Sigmoid colon (tissue), 4 donors: ENCODE data around the gene KIF5A.
"Not testable (repeated sequence)": the region's sequence is repeated elsewhere in the genome, so short reads cannot be mapped to it uniquely, and the experiment has no call there.

ENCODE experiments used
- EP300 ChIP-seq, 4 donors: sonication (generic); formaldehyde crosslinking; IDR thresholded peaks; one replicate each; pipeline ENCODE4 v1.6.1; 2017; ENCODE audit warnings: antibody characterized with exemption in 4 of 4
- POLR2A ChIP-seq, 2 donors: fragments of 450-650 bp; IDR thresholded peaks; one replicate each; pipeline ENCODE4 v1.6.1; 2016; ENCODE audit warnings: antibody characterized with exemption in 2 of 2, mild to moderate bottlenecking in 2 of 2, moderate library complexity in 2 of 2
- POLR2AphosphoS5 ChIP-seq, 4 donors: sonication (generic); formaldehyde crosslinking; IDR thresholded peaks; one replicate each; pipeline ENCODE4 v1.6.1; 2017; ENCODE audit warnings: antibody characterized with exemption in 4 of 4
- TF ChIP-seq, protein P1 (sequence below), 4 experiments: fragments of 450-650 bp in 3 of 4; fragments of 200-600 bp in 1 of 4; IDR thresholded peaks; one replicate each; pipeline ENCODE4 v1.5.1; 2016 to 2019; ENCODE audit warnings: antibody characterized with exemption in 4 of 4, mild to moderate bottlenecking in 3 of 4, moderate library complexity in 2 of 4

DNA sequence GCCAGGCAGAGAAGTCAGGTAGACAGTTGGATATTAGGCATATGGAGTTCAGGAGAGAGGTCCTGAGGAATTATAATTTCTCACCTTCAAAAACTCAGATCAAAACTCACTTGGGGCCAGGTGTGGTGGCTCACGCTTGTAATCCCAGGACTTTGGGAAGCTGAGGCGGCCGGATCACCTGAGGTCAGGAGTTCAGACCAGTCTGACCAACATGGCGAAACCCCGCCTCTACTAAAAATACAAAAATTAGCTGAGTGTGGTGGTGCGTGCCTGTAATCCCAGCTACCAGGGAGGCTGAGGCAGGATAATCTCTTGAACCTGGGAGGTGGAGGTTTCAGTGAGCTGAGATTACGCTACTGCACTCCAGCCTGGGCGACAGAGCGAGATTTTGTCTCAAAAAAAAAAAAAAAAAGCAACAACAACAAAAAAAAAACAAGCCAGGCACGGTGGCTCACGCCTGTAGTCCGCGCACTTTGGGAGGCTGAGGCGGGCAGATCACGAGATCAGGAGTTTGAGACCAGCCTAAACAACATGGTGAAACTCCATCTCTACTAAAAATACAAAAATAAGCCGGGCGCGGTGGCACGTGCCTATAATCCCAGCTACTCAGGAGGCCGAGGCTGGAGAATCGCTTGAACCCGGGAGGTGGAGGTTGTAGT is 47.4 kb upstream of the KIF5A start:
- not testable (repeated sequence) for TF ChIP-seq EP300, POLR2A, POLR2AphosphoS5 (IDR thresholded peaks at IDR 0.05)
- TF ChIP-seq, protein P1, sequence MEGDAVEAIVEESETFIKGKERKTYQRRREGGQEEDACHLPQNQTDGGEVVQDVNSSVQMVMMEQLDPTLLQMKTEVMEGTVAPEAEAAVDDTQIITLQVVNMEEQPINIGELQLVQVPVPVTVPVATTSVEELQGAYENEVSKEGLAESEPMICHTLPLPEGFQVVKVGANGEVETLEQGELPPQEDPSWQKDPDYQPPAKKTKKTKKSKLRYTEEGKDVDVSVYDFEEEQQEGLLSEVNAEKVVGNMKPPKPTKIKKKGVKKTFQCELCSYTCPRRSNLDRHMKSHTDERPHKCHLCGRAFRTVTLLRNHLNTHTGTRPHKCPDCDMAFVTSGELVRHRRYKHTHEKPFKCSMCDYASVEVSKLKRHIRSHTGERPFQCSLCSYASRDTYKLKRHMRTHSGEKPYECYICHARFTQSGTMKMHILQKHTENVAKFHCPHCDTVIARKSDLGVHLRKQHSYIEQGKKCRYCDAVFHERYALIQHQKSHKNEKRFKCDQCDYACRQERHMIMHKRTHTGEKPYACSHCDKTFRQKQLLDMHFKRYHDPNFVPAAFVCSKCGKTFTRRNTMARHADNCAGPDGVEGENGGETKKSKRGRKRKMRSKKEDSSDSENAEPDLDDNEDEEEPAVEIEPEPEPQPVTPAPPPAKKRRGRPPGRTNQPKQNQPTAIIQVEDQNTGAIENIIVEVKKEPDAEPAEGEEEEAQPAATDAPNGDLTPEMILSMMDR (IDR thresholded peaks at IDR 0.05) = not testable (repeated sequence)
